ENCODE measurements around the gene CLCN4.

Gene CLCN4

GRCh38 chrX:10216208-10216607, 59.4 kb downstream of the CLCN4 start:
- H3K4me3 ChIP-seq (ENCODE audit: low read depth, low read length): no peak overlapping the region
- TF ChIP-seq, protein P1, sequence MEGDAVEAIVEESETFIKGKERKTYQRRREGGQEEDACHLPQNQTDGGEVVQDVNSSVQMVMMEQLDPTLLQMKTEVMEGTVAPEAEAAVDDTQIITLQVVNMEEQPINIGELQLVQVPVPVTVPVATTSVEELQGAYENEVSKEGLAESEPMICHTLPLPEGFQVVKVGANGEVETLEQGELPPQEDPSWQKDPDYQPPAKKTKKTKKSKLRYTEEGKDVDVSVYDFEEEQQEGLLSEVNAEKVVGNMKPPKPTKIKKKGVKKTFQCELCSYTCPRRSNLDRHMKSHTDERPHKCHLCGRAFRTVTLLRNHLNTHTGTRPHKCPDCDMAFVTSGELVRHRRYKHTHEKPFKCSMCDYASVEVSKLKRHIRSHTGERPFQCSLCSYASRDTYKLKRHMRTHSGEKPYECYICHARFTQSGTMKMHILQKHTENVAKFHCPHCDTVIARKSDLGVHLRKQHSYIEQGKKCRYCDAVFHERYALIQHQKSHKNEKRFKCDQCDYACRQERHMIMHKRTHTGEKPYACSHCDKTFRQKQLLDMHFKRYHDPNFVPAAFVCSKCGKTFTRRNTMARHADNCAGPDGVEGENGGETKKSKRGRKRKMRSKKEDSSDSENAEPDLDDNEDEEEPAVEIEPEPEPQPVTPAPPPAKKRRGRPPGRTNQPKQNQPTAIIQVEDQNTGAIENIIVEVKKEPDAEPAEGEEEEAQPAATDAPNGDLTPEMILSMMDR (IDR thresholded peaks at IDR 0.05; ENCODE audit: low read depth, low read length, missing control alignments): no peak
- H3K27ac ChIP-seq: no peak overlapping the region
- in situ Hi-C loops (cut with HindIII; ENCODE audit: low pct_ligation_motif_present, low sequenced_read_pairs): no loop called here
- no peak for DNase-seq
- no peaks in the 10 kb centered on the region for H3K36me3 ChIP-seq (replicated peaks)
- no peaks in the 10 kb centered on the region for H3K27me3 ChIP-seq (replicated peaks)

GRCh38 chrX:10217198-10217597, 60.4 kb downstream of the CLCN4 start:
- H3K27me3 ChIP-seq (replicated peaks): no peaks in the 10 kb centered on the region
- H3K27ac ChIP-seq: no peak overlapping the region
- DNase-seq: no peak
- no peaks in the 10 kb centered on the region for H3K36me3 ChIP-seq (replicated peaks)
- H3K4me3 ChIP-seq (ENCODE audit: low read depth, low read length): no peak overlapping the region
- in situ Hi-C loops (cut with HindIII; ENCODE audit: low pct_ligation_motif_present, low sequenced_read_pairs): no loop called here
- TF ChIP-seq, protein P1 (IDR thresholded peaks at IDR 0.05; ENCODE audit: low read depth, low read length, missing control alignments): peak; percentile 6

GRCh38 chrX:10221651-10222050, 64.9 kb downstream of the CLCN4 start:
- no peak overlapping the region for H3K4me3 ChIP-seq (ENCODE audit: low read depth, low read length)
- no peak overlapping the region for H3K27ac ChIP-seq
- H3K27me3 ChIP-seq (replicated peaks): no peaks in the 10 kb centered on the region
- H3K36me3 ChIP-seq (replicated peaks): no peaks in the 10 kb centered on the region
- TF ChIP-seq, protein P1 (IDR thresholded peaks at IDR 0.05; ENCODE audit: low read depth, low read length, missing control alignments): no peak
- in situ Hi-C loops (cut with HindIII; ENCODE audit: low pct_ligation_motif_present, low sequenced_read_pairs): no loop called here
- no peak for DNase-seq

- TF ChIP-seq, protein P1 (IDR thresholded peaks at IDR 0.05; ENCODE audit: low read depth, low read length, missing control alignments): no peak
- no peak for DNase-seq
- H3K36me3 ChIP-seq (replicated peaks): no peaks in the 10 kb centered on the region
- H3K27ac ChIP-seq: no peak overlapping the region
- H3K27me3 ChIP-seq (replicated peaks): no peaks in the 10 kb centered on the region
- H3K4me3 ChIP-seq (ENCODE audit: low read depth, low read length): no peak overlapping the region
- in situ Hi-C loops (cut with HindIII; ENCODE audit: low pct_ligation_motif_present, low sequenced_read_pairs): no loop called here
Observed at GRCh38 chrX:10223276-10223675, 66.5 kb downstream of the CLCN4 start.

GRCh38 chrX:10223781-10224180, 67.0 kb downstream of the CLCN4 start:
- H3K4me3 ChIP-seq (ENCODE audit: low read depth, low read length): no peak overlapping the region
- TF ChIP-seq, protein P1 (IDR thresholded peaks at IDR 0.05; ENCODE audit: low read depth, low read length, missing control alignments): no peak
- DNase-seq: no peak
- no peaks in the 10 kb centered on the region for H3K27me3 ChIP-seq (replicated peaks)
- no peaks in the 10 kb centered on the region for H3K36me3 ChIP-seq (replicated peaks)
- in situ Hi-C loops (cut with HindIII; ENCODE audit: low pct_ligation_motif_present, low sequenced_read_pairs): no loop called here
- H3K27ac ChIP-seq: no peak overlapping the region

GRCh38 chrX:10230222-10230621, 73.4 kb downstream of the CLCN4 start:
- H3K4me3 ChIP-seq (ENCODE audit: low read depth, low read length): no peak overlapping the region
- H3K27me3 ChIP-seq (replicated peaks): no peaks in the 10 kb centered on the region
- no peak overlapping the region for H3K27ac ChIP-seq
- TF ChIP-seq, protein P1 (IDR thresholded peaks at IDR 0.05; ENCODE audit: low read depth, low read length, missing control alignments): no peak
- DNase-seq: no peak
- in situ Hi-C loops (cut with HindIII; ENCODE audit: low pct_ligation_motif_present, low sequenced_read_pairs): no loop called here
- H3K36me3 ChIP-seq (replicated peaks): no peaks in the 10 kb centered on the region
